ENCODE data around the gene DESI1.

- TF ChIP-seq, protein P1, sequence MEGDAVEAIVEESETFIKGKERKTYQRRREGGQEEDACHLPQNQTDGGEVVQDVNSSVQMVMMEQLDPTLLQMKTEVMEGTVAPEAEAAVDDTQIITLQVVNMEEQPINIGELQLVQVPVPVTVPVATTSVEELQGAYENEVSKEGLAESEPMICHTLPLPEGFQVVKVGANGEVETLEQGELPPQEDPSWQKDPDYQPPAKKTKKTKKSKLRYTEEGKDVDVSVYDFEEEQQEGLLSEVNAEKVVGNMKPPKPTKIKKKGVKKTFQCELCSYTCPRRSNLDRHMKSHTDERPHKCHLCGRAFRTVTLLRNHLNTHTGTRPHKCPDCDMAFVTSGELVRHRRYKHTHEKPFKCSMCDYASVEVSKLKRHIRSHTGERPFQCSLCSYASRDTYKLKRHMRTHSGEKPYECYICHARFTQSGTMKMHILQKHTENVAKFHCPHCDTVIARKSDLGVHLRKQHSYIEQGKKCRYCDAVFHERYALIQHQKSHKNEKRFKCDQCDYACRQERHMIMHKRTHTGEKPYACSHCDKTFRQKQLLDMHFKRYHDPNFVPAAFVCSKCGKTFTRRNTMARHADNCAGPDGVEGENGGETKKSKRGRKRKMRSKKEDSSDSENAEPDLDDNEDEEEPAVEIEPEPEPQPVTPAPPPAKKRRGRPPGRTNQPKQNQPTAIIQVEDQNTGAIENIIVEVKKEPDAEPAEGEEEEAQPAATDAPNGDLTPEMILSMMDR (IDR thresholded peaks at IDR 0.05): no peak
- peak; percentile 96 for TF ChIP-seq POLR2A (IDR thresholded peaks at IDR 0.05)
These were observed at the start of gene DESI1 for GRCh38 chr22:41620589-41621098.
